ENCODE results near the gene ZBED5. TPM values are rescaled to one million over a fixed set of nuclear protein-coding genes. Genes with fewer than 3 reads are reported as not detected.
A peak's percentile ranks its signal among the peaks of the same experiment; 100 is the strongest.

Gene ZBED5
- total and polyA plus RNA-seq, 9 of the 15 experiments (the other 6 are each of a cell fraction or from before 2014, with no cell fraction given): 12.4 to 70.7 (median 26.8) TPM

GRCh38 chr11:10857709-10858438 lies at the start of gene ZBED5 (continued):
- TF ChIP-seq E2F1 (CRISPR knock-in tag; IDR thresholded peaks at IDR 0.05): peak; percentile 84; the same call in 1 of the 2 replicates
- peak in 1 of 2 experiments; percentile 82 for TF ChIP-seq NCOA2 (IDR thresholded peaks at IDR 0.05; ENCODE audit: partially characterized antibody in 2 of 2)
- peak in 1 of 2 experiments; percentile 69; a peak in 1 of 3 replicates for TF ChIP-seq CBX3 (IDR thresholded peaks at IDR 0.05; ENCODE audit: borderline replicate concordance in 1 of 2, low read length in 2 of 2)
- no peak for TF ChIP-seq CBX2 (IDR thresholded peaks at IDR 0.05; ENCODE audit: insufficient read depth, low read length, poor library complexity, severe bottlenecking)
- TF ChIP-seq SMAD2 (IDR thresholded peaks at IDR 0.05; ENCODE audit: low read depth, low read length): no peak
- no peak for TF ChIP-seq ZFPM2 (CRISPR knock-in tag; IDR thresholded peaks at IDR 0.05)
- no peak for TF ChIP-seq TARDBP (IDR thresholded peaks at IDR 0.05)
- no peak for TF ChIP-seq THRAP3 (IDR thresholded peaks at IDR 0.05; ENCODE audit: borderline replicate concordance)
- no peak for TF ChIP-seq RHOXF2B (CRISPR knock-in tag; conservative IDR thresholded peaks at IDR 0.05)
- no peak for TF ChIP-seq GATAD2B (IDR thresholded peaks at IDR 0.05; ENCODE audit: borderline replicate concordance)
- TF ChIP-seq, protein P1, sequence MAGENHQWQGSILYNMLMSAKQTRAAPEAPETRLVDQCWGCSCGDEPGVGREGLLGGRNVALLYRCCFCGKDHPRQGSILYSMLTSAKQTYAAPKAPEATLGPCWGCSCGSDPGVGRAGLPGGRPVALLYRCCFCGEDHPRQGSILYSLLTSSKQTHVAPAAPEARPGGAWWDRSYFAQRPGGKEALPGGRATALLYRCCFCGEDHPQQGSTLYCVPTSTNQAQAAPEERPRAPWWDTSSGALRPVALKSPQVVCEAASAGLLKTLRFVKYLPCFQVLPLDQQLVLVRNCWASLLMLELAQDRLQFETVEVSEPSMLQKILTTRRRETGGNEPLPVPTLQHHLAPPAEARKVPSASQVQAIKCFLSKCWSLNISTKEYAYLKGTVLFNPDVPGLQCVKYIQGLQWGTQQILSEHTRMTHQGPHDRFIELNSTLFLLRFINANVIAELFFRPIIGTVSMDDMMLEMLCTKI (IDR thresholded peaks at IDR 0.05; ENCODE audit: partially characterized antibody): no peak
- TF ChIP-seq HDGF (IDR thresholded peaks at IDR 0.05): no peak
- peak; percentile 61 for TF ChIP-seq NR2C1 (IDR thresholded peaks at IDR 0.05)
- no peak for TF ChIP-seq NR2C1 (tag; IDR thresholded peaks at IDR 0.05)
- TF ChIP-seq FOXM1 (IDR thresholded peaks at IDR 0.05; ENCODE audit: low read depth): peak; percentile 13; the same call in 1 of the 2 replicates
- no peak for TF ChIP-seq FOXM1 (CRISPR knock-in tag; IDR thresholded peaks at IDR 0.05; ENCODE audit: low read depth)
- TF ChIP-seq ZNF384 (IDR thresholded peaks at IDR 0.05; ENCODE audit: low read depth, low read length): no peak
- TF ChIP-seq, protein P2, sequence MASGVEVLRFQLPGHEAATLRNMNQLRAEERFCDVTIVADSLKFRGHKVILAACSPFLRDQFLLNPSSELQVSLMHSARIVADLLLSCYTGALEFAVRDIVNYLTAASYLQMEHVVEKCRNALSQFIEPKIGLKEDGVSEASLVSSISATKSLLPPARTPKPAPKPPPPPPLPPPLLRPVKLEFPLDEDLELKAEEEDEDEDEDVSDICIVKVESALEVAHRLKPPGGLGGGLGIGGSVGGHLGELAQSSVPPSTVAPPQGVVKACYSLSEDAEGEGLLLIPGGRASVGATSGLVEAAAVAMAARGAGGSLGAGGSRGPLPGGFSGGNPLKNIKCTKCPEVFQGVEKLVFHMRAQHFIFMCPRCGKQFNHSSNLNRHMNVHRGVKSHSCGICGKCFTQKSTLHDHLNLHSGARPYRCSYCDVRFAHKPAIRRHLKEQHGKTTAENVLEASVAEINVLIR (CRISPR knock-in tag; IDR thresholded peaks at IDR 0.05): no peak
- TF ChIP-seq NFE2 (IDR thresholded peaks at IDR 0.05; ENCODE audit: low read depth): peak; percentile 76
- no peak; the same call in 1 of the 2 replicates for TF ChIP-seq KAT7 (CRISPR knock-in tag; IDR thresholded peaks at IDR 0.05; ENCODE audit: borderline replicate concordance)
- TF ChIP-seq ZNF253 (CRISPR knock-in tag; conservative IDR thresholded peaks at IDR 0.05): no peak
- TF ChIP-seq KAT2B (IDR thresholded peaks at IDR 0.05; ENCODE audit: low read depth, low read length): no peak
- TF ChIP-seq ZNF165 (CRISPR knock-in tag; IDR thresholded peaks at IDR 0.05; ENCODE audit: borderline replicate concordance): no peak; the same call in 1 of the 2 replicates
- TF ChIP-seq HIVEP1 (CRISPR knock-in tag; IDR thresholded peaks at IDR 0.05): no peak
- no peak for TF ChIP-seq STAT5B (CRISPR knock-in tag; IDR thresholded peaks at IDR 0.05)
- TF ChIP-seq ZFX (CRISPR knock-in tag; IDR thresholded peaks at IDR 0.05): no peak; the same call in 1 of the 2 replicates
- no peak for TF ChIP-seq SREBF2 (CRISPR knock-in tag; IDR thresholded peaks at IDR 0.05)
- peak; percentile 100 for TF ChIP-seq KAT8 (IDR thresholded peaks at IDR 0.05; ENCODE audit: low read depth)
- no peak for TF ChIP-seq MYNN (IDR thresholded peaks at IDR 0.05)
- TF ChIP-seq MYNN (CRISPR knock-in tag; IDR thresholded peaks at IDR 0.05): no peak
